ENCODE measurements around the gene MYOZ1.

GRCh38 chr10:73584737-73585136 is 56.5 kb downstream of the MYOZ1 start:
- no peak for TF ChIP-seq CTCF (IDR thresholded peaks at IDR 0.05)
- TF ChIP-seq POLR2A (IDR thresholded peaks at IDR 0.05), result no peak
